ENCODE data around the gene IGFBP5.

- TF ChIP-seq CTCF (IDR thresholded peaks at IDR 0.05) (no peak), POLR2A (IDR thresholded peaks at IDR 0.05) (no peak)
Observed at GRCh38 chr2:216658757-216659156, 36.6 kb downstream of the IGFBP5 start.

Data from body of pancreas (tissue), 4 donors.